Measurements from ENCODE around the gene MAD1L1.
"Not testable (repeated sequence)": the region's sequence is repeated elsewhere in the genome, so short reads cannot be mapped to it uniquely, and the experiment has no call there.

MAD1L1 gene

GRCh38 chr7:2041496-2042367, 191.0 kb downstream of the MAD1L1 start:
- no peak for DNase-seq

GRCh38 chr7:2040893-2041270, 191.9 kb downstream of the MAD1L1 start:
- peak in 1 of 2 donors; percentile 15 for DNase-seq

- DNase-seq, result no peak
Observed at GRCh38 chr7:2040201-2040892, 192.4 kb downstream of the MAD1L1 start.

GRCh38 chr7:2038931-2039728, 193.6 kb downstream of the MAD1L1 start:
- DNase-seq, result no peak

DNA sequence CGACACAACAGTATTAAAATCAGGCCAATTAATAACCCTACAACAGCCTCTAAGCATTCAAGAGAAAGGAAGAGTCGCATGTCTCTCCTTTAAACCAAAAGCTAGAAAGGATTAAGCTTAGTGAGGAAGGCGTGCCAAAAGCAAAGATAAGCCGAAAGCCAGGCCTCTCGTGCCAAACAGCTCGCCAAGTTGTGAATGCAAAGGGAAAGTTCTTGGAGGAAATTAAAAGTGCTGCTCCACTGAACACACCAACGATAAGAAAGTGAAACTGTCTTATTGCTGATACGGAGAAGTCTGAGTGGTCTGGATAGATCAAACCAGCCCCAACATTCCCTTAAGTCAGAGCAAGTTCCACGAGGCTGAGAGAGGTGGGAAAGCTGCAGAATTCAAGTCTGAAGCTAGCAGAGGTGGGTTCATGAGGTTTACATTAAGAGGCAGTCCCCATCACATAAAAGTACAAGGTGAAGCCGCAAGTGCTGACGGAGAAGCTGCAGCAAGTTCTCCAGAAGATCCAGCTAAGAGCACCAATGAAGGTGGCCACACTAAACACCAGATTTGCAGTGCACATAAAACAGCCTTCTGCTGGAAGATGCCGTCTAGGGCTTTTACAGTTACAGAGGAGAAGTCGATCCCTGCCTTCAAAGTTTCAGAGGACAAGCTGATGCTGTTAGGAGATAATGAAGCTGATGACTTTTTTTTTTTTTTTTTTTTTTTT, 194.8 kb downstream of the MAD1L1 start:
- peak in 1 of 2 donors; percentile 16 for DNase-seq

- no peak for DNase-seq
Observed at GRCh38 chr7:2037301-2037807, 195.4 kb downstream of the MAD1L1 start.

GRCh38 chr7:2036786-2037185, 196.0 kb downstream of the MAD1L1 start:
- DNase-seq, result no peak

DNA sequence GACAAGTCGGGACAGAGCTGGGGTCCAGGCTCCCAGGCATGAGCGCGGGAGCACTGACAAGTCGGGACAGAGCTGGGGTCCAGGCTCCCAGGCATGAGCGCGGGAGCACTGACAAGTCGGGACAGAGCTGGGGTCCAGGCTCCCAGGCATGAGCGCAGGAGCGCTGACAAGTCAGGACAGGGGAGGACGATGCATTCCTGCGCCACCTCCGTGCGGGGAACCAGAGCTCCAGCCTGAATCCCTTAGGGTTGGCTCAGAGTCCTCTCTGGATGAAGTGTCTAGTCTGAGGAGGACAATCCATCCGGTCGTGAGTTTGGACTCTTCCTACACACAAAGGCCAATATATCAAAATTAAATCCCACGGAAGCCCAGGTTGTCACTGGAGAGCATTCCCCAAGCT, 196.5 kb downstream of the MAD1L1 start:
- DNase-seq, result not testable (repeated sequence)

- DNase-seq, result no peak
Observed at GRCh38 chr7:2034291-2035201, 198.2 kb downstream of the MAD1L1 start.

DNA sequence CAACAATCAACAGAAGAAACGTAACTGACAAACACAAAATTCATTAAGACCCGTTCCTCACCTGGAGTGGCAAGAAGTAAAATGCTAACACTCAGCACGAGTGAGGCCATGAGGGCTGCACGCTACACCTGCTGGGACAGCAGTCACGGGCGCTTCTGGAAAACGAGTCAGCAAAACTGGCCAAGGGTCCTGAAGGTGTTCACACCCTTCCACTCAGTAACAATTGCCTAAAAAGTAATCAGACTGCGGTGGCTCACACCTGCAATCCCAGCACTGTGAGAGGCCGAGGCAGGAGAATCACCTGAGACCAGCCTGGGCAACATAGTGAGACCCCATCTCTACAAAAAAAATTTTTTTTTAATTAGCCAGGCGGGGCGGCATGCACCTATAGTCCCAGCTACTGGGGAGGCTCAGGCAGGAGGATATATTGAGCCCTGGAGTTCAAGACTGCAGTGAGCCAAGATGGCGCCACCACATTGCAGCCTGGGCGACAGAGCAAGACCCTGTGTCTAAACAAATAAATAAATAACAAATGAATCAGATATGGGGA, 199.1 kb downstream of the MAD1L1 start:
- DNase-seq, result no peak

- no peak for DNase-seq
Observed at GRCh38 chr7:2032876-2033407, 199.8 kb downstream of the MAD1L1 start.

- DNase-seq, result no peak
Observed at GRCh38 chr7:2032030-2032875, 200.5 kb downstream of the MAD1L1 start.

GRCh38 chr7:2031451-2031845, 201.3 kb downstream of the MAD1L1 start:
- no peak for DNase-seq

DNA sequence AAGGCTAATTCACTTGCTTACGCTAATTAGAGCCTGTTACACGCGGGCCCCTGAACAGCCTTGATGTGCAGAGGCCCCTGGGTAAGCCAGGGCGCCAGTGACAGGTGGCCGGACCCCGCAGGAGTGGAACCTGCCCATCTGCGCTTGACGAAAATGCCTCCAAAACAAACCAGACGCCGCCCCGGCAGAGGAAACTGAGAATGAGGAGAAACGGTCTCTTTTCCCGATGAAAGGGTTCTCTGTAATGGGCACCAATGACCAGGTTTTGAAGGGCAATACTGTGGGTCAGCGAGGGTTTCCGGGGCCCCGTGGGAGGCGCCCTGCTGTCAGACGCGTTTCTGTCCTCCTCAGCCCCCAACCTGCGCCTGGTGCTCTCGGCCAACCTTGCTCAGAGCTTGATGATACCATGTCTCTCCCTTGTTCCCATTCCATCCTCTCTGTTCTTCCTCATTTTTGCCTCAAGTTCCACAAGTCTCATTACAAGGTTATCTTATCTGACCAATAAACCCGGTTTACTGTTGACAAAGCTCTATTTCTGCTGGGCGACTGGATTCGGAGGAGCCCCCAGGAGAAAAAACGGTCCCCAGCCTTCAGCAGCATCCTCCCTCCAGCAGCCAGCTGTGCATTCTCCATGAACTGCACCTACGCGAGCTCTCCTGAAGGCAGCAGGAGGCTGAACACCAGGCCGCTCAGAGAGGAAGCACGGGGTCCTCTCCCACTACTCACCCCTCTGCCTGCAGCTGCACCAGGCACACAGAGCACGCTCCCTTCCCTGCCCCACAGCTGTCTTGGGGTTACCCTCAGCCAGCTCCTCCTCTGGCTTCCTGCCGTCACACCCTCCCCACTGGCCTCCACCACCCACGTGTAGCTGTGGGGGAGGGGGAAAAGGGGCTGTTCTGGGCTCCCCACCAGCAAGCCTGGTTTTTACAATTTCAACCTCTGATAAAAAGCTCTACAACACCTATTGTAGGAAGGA, 202.0 kb downstream of the MAD1L1 start:
- no peak for DNase-seq

GRCh38 chr7:2029936-2030335, 202.8 kb downstream of the MAD1L1 start:
- DNase-seq, result no peak

DNA sequence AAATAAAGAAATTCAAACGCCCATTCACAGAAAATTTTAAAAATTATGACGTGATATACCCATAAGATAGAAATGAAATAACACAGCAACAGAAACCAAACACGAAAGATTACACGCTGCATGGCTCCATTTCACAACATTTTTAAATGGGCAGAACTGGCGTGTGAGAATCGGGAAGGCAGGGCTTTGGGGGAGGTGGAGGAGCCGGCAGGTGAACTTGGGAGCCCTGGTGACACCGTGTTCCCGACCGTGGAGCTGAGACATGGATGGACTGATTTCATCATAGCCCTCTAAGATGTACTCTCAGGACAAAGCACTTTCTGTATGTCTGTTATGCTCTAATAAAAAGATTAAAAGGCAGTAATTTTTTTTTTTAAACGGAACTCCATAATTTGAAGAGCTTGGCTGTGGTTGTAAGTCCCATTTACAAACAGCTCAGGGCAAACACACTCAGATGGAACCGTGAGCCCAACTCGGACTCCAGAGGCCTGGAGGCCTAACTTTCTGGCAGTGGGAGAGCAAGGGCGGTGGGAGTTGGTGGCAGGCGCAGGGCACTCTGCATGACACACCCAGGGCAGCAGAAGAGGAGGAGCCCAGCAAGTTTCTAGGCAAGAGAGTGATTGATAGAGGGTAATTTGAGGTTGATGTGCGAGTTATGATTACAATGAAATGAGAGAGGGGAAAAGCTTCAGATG, 203.4 kb downstream of the MAD1L1 start:
- no peak for DNase-seq

DNA sequence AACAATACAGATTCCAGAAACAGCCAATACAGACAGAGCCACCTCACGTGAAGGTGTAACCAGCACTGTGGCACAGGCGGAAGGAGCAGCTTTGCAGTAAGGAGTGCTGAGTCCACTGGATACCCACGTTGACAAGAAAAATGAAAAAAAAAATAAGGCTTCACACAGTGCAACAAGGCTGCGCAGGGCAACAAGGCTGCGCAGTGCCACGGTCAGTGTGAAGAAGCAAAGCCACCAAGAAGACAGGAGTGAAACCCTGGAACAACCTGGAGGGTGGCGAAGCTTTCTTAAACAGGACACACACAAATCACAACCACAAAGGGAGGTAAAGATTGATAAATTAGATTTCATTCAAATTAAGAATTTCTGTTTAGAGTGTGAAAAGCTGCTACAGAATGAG, 204.0 kb downstream of the MAD1L1 start:
- DNase-seq, result no peak

GRCh38 chr7:2025188-2025587, 207.6 kb downstream of the MAD1L1 start:
- no peak for DNase-seq
